ENCODE results near the gene NEURL2.

NEURL2 gene

GRCh38 chr20:45848421-45848820 is 42.6 kb downstream of the NEURL2 start:
- in situ Hi-C loops (cut with MboI; ENCODE audit: low sequenced_read_pairs): no loop called here

DNA sequence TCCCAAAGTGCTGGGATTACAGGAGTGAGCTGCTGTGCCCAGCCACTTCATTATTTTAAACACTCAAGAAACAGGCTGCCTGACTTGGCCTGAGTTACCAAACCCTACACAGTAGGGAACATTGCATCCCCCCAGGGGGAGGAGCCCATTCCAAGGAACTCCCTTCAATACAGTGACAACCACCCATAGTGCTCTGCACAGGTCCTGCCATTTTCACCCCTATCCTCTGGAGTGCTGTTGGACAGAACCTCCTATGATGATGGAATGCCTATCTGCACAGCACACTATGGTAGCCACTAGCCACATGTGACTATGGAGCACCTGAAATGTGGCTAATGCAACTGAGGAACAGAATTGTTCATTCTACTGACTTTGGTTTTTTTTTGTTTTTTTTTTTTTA is 45.6 kb downstream of the NEURL2 start:
- in situ Hi-C loops (cut with MboI; ENCODE audit: low sequenced_read_pairs): no loop called here

DNA sequence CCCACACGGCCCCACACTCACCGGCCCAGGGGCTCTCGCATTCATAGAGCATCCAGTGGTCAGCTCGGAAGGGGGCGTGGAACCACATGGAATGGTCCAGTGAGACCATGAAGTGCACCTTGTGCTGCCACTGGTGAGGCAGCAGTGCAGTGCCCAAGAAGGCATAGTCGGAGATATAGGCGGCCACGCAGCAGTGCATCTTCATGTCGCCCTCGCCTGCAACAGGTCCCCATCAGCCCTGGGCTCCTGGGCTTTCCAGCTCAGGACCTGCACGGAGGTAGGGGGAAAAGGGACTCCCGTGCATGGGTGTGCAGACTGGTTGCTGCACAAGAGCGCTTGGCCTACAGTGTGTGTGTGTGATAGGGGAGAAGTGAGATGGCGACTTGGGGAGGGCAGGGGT is 47.5 kb downstream of the NEURL2 start:
- in situ Hi-C loops (cut with MboI; ENCODE audit: low sequenced_read_pairs): no loop called here

GRCh38 chr20:45842169-45842812 is 48.7 kb downstream of the NEURL2 start:
- in situ Hi-C loops (cut with MboI; ENCODE audit: low sequenced_read_pairs): no loop called here

DNA sequence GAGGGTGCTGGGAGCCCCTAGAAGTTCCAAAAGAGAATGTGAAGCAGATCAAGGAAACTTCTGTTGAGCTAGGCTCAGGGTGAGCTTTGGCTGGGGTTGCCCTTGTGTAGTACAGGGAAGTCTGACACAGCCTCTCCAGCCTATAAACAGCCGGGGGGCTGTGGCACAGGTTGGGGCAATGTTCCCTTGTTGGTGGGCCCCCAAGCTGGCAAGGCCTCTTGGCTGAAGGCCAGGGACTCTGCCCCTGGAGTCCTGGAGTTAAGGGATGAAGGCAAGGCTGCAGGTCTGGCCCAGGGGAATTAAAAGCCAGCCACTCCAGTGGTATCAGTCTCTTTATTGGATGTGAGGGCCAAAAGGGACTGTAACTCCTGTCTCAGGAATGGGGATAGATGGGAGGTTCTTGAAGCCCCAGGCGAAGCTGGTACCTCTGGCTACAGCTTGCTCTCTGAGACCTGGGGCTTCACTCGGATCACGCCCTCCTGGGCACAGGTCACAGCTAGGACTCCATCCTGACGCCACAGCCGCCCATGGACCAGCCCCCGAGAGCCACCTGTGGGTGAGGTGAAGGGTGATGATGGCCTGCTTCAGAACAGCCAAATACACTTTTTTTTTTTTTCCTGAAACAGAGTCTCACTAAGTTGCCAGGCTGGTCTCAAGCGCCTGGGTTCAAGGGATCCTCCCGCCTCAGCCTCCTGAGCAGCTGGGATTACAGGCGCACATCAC is 49.4 kb downstream of the NEURL2 start:
- in situ Hi-C loops (cut with MboI; ENCODE audit: low sequenced_read_pairs): no loop called here

DNA sequence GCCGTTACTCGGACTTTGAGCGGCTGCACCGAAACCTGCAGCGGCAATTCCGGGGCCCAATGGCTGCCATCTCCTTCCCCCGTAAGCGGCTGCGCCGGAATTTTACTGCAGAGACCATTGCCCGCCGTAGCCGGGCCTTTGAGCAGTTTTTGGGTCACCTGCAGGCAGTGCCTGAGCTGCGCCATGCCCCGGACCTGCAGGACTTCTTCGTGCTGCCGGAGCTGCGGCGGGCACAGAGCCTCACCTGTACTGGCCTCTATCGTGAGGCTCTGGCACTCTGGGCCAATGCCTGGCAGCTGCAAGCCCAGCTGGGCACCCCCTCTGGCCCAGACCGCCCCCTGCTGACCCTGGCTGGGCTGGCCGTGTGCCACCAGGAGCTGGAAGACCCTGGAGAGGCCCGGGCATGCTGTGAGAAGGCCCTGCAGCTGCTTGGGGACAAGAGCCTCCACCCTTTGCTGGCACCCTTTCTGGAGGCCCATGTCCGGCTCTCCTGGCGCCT is 50.3 kb downstream of the NEURL2 start:
- in situ Hi-C loops (cut with MboI; ENCODE audit: low sequenced_read_pairs): no loop called here
